HepG2 (cell line): Measurements from ENCODE around the gene RAET1L. TPM values are rescaled to one million over a fixed set of nuclear protein-coding genes. Genes with fewer than 3 reads are reported as not detected.
A peak's percentile ranks its signal among the peaks of the same experiment; 100 is the strongest.

Experiments
- HNRNPLL ChIP-seq: fragments of 200-400 bp; formaldehyde crosslinking; IDR thresholded peaks from 2 replicates; pipeline ENCODE4 v1.6.1; 2017; ENCODE audit warnings: mild to moderate bottlenecking, low read depth, low read length; ENCODE audit not compliant: poor library complexity, severe bottlenecking
- KDM4B ChIP-seq: sonication (generic); formaldehyde crosslinking; IDR thresholded peaks from 2 replicates; pipeline ENCODE4 v1.4.0; 2020; ENCODE audit warnings: missing genetic modification reagents
- SRSF4 ChIP-seq: fragments of 200-400 bp; formaldehyde crosslinking; IDR thresholded peaks from one replicate; pipeline ENCODE4 v1.6.1; 2018; ENCODE audit warnings: mild to moderate bottlenecking, low read depth, low read length, moderate library complexity; ENCODE audit not compliant: poor library complexity, severe bottlenecking
- ZMYM2 ChIP-seq: sonication (generic); formaldehyde crosslinking; IDR thresholded peaks from 2 replicates; pipeline ENCODE4 v1.8.0; 2022; ENCODE audit warnings: mild to moderate bottlenecking, missing genetic modification reagents
- ZNF547 ChIP-seq: sonication (generic); formaldehyde crosslinking; IDR thresholded peaks from 2 replicates; pipeline ENCODE4 v1.5.1; 2020; ENCODE audit warnings: mild to moderate bottlenecking, missing genetic modification reagents
- ZNF790 ChIP-seq: sonication (generic); formaldehyde crosslinking; IDR thresholded peaks from 2 replicates; pipeline ENCODE4 v1.8.0; 2022; ENCODE audit warnings: missing genetic modification reagents, mild to moderate bottlenecking, borderline replicate concordance
- polyA plus RNA-seq, 8 experiments: library from polyadenylated mRNA; depleted of rRNA in 3 of 8; stranded (reverse) in 7 of 8; unstranded in 1 of 8; fragments of >200 nt; fragmentation: Illumina TruSeq in 4 of 8; extraction: Trizol in 4 of 8; gene quantifications; 2 replicates each; pipeline versions ENCODE4 v1.2.1 to v1.2.3, GENCODE V29; 2011 to 2016; ENCODE audit warnings: low read depth in 4 of 8, missing spikeins in 1 of 8, mixed read lengths in 1 of 8; ENCODE audit not compliant: insufficient read depth in 1 of 8
- total RNA-seq, 5 experiments: library from RNA; depleted of rRNA; stranded (reverse); fragments of >200 nt; fragmentation: Illumina TruSeq; extraction: Trizol; gene quantifications; 2 replicates each; pipeline ENCODE4 v1.2.3, GENCODE V29; 2016; ENCODE audit warnings: low read depth in 1 of 5
- TF ChIP-seq, protein P1 (sequence below), 2 experiments: IDR thresholded peaks; 2 replicates each; pipeline ENCODE4 v1.6.1; 2011 to 2012; ENCODE audit warnings: low read length in 2 of 2, borderline replicate concordance in 1 of 2, low read depth in 1 of 2, mild to moderate bottlenecking in 1 of 2, moderate library complexity in 1 of 2
- TF ChIP-seq, protein P2 (sequence below): sonication (generic); formaldehyde crosslinking; IDR thresholded peaks from 2 replicates; pipeline ENCODE4 v1.8.0; 2022; ENCODE audit warnings: mild to moderate bottlenecking, missing genetic modification reagents; ENCODE audit not compliant: insufficient replicate concordance
- TF ChIP-seq, protein P3 (sequence below): sonication (generic); formaldehyde crosslinking; IDR thresholded peaks from 2 replicates; pipeline ENCODE4 v1.4.0; 2020; ENCODE audit warnings: mild to moderate bottlenecking, missing genetic modification reagents
- TF ChIP-seq, protein P4 (sequence below): IDR thresholded peaks from 2 replicates; pipeline ENCODE4 v1.6.1; 2016; ENCODE audit warnings: mild to moderate bottlenecking
- TF ChIP-seq, protein P5 (sequence below): sonication (generic); formaldehyde crosslinking; IDR thresholded peaks from 2 replicates; pipeline ENCODE4 v1.4.0; 2020; ENCODE audit warnings: mild to moderate bottlenecking, missing genetic modification reagents

The RAET1L gene
- total and polyA plus RNA-seq, 2 of the 13 experiments (the other 11 are each of a cell fraction or from before 2014, with no cell fraction given) = not detected

DNA sequence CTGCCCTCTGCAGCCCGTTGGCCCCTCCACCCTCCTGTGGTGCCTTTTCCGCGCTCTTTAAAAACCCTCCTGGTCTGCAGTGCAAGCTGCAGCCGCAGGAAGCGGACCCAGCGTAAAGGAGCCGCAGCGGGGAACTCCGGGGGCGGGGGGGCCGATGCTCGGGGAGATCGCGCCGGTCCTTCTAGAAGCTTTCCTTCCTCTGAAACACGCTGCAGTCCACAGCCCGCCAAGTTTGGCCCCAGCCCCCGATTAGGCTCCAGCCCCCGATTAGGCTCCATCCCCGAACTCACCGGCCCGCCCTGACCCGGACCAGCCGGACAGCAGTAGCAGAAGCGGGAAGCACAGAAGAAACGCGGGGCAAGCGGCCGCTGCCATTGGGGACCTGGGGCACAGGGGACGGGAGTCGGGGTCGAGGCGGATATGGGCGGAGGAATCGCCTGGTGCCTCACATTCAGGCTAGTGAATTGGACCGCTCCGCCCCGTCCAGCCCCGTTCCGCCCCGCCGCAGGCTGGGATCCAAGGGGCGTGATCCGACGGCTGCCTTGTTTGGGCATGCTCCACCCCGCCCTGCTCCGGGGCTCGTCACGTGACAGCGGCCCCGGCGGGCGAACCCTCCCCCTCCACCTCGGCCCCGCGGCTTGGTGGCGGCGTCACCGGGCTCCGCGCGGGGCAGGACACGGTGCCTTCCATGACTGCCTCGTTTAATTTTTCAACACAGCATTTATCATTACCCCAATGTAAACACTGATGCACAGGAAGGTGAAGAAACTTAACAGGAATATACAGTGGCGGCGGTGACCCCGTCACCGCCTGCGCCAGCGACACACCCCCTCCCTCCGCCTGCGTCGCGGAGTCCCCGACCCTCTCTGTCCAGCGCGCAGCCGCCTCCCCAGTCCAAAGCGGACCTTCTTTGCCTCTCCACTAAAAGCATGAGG lies 20.3 kb downstream of the RAET1L start (continued):
- TF ChIP-seq, protein P1, sequence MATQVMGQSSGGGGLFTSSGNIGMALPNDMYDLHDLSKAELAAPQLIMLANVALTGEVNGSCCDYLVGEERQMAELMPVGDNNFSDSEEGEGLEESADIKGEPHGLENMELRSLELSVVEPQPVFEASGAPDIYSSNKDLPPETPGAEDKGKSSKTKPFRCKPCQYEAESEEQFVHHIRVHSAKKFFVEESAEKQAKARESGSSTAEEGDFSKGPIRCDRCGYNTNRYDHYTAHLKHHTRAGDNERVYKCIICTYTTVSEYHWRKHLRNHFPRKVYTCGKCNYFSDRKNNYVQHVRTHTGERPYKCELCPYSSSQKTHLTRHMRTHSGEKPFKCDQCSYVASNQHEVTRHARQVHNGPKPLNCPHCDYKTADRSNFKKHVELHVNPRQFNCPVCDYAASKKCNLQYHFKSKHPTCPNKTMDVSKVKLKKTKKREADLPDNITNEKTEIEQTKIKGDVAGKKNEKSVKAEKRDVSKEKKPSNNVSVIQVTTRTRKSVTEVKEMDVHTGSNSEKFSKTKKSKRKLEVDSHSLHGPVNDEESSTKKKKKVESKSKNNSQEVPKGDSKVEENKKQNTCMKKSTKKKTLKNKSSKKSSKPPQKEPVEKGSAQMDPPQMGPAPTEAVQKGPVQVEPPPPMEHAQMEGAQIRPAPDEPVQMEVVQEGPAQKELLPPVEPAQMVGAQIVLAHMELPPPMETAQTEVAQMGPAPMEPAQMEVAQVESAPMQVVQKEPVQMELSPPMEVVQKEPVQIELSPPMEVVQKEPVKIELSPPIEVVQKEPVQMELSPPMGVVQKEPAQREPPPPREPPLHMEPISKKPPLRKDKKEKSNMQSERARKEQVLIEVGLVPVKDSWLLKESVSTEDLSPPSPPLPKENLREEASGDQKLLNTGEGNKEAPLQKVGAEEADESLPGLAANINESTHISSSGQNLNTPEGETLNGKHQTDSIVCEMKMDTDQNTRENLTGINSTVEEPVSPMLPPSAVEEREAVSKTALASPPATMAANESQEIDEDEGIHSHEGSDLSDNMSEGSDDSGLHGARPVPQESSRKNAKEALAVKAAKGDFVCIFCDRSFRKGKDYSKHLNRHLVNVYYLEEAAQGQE (IDR thresholded peaks at IDR 0.05; ENCODE audit: borderline replicate concordance in 1 of 2, low read depth in 1 of 2, low read length in 2 of 2) = no peak
- TF ChIP-seq SRSF4 (no peak), KDM4B (0 out of 2 replicates have a peak, but pooled peaks have one; percentile 27), ZNF790 (no peak), ZNF547 (CRISPR knock-in tag) (0 out of 2 replicates have a peak, but pooled peaks have one; percentile 15), ZMYM2 (peak; percentile 58), HNRNPLL (peak; percentile 97)
- TF ChIP-seq, protein P2, sequence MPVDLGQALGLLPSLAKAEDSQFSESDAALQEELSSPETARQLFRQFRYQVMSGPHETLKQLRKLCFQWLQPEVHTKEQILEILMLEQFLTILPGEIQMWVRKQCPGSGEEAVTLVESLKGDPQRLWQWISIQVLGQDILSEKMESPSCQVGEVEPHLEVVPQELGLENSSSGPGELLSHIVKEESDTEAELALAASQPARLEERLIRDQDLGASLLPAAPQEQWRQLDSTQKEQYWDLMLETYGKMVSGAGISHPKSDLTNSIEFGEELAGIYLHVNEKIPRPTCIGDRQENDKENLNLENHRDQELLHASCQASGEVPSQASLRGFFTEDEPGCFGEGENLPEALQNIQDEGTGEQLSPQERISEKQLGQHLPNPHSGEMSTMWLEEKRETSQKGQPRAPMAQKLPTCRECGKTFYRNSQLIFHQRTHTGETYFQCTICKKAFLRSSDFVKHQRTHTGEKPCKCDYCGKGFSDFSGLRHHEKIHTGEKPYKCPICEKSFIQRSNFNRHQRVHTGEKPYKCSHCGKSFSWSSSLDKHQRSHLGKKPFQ = no peak
- TF ChIP-seq, protein P3, sequence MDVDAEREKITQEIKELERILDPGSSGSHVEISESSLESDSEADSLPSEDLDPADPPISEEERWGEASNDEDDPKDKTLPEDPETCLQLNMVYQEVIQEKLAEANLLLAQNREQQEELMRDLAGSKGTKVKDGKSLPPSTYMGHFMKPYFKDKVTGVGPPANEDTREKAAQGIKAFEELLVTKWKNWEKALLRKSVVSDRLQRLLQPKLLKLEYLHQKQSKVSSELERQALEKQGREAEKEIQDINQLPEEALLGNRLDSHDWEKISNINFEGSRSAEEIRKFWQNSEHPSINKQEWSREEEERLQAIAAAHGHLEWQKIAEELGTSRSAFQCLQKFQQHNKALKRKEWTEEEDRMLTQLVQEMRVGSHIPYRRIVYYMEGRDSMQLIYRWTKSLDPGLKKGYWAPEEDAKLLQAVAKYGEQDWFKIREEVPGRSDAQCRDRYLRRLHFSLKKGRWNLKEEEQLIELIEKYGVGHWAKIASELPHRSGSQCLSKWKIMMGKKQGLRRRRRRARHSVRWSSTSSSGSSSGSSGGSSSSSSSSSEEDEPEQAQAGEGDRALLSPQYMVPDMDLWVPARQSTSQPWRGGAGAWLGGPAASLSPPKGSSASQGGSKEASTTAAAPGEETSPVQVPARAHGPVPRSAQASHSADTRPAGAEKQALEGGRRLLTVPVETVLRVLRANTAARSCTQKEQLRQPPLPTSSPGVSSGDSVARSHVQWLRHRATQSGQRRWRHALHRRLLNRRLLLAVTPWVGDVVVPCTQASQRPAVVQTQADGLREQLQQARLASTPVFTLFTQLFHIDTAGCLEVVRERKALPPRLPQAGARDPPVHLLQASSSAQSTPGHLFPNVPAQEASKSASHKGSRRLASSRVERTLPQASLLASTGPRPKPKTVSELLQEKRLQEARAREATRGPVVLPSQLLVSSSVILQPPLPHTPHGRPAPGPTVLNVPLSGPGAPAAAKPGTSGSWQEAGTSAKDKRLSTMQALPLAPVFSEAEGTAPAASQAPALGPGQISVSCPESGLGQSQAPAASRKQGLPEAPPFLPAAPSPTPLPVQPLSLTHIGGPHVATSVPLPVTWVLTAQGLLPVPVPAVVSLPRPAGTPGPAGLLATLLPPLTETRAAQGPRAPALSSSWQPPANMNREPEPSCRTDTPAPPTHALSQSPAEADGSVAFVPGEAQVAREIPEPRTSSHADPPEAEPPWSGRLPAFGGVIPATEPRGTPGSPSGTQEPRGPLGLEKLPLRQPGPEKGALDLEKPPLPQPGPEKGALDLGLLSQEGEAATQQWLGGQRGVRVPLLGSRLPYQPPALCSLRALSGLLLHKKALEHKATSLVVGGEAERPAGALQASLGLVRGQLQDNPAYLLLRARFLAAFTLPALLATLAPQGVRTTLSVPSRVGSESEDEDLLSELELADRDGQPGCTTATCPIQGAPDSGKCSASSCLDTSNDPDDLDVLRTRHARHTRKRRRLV (CRISPR knock-in tag) = peak; percentile 61; the same call in 1 of the 2 replicates
- TF ChIP-seq, protein P4, sequence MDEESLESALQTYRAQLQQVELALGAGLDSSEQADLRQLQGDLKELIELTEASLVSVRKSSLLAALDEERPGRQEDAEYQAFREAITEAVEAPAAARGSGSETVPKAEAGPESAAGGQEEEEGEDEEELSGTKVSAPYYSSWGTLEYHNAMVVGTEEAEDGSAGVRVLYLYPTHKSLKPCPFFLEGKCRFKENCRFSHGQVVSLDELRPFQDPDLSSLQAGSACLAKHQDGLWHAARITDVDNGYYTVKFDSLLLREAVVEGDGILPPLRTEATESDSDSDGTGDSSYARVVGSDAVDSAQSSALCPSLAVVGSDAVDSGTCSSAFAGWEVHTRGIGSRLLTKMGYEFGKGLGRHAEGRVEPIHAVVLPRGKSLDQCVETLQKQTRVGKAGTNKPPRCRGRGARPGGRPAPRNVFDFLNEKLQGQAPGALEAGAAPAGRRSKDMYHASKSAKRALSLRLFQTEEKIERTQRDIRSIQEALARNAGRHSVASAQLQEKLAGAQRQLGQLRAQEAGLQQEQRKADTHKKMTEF = peak; percentile 82
- TF ChIP-seq, protein P5, sequence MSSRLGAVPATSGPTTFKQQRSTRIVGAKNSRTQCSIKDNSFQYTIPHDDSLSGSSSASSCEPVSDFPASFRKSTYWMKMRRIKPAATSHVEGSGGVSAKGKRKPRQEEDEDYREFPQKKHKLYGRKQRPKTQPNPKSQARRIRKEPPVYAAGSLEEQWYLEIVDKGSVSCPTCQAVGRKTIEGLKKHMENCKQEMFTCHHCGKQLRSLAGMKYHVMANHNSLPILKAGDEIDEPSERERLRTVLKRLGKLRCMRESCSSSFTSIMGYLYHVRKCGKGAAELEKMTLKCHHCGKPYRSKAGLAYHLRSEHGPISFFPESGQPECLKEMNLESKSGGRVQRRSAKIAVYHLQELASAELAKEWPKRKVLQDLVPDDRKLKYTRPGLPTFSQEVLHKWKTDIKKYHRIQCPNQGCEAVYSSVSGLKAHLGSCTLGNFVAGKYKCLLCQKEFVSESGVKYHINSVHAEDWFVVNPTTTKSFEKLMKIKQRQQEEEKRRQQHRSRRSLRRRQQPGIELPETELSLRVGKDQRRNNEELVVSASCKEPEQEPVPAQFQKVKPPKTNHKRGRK (CRISPR knock-in tag) = 0 out of 2 replicates have a peak, but pooled peaks have one; percentile 45
